ENCODE measurements around the gene SHISA6.

Gene SHISA6

DNA sequence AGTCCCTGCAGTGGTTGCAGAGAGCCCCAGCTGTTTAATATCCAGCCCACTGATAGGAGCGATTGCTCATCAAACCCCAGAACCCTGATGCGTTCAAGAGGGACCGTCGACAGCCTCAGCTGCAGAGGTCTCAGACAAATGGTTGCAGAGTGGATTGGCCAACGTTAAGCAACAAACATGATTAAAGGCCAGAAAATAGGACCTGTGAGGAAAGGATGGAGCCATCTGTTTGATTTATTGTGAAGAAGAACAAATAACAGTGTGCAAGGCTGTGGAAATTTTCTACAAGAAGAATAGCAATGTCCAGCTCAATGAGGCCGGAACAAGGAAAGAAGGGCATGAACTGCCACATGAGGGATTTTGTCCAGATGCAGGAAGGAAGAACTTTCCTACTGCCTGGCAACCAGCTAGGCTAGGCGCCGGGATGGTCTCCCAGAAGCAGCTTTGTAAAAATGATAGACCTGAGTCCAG lies 218.9 kb downstream of the SHISA6 start:
- DNase-seq (ENCODE audit: low read depth), result no peak

DNA sequence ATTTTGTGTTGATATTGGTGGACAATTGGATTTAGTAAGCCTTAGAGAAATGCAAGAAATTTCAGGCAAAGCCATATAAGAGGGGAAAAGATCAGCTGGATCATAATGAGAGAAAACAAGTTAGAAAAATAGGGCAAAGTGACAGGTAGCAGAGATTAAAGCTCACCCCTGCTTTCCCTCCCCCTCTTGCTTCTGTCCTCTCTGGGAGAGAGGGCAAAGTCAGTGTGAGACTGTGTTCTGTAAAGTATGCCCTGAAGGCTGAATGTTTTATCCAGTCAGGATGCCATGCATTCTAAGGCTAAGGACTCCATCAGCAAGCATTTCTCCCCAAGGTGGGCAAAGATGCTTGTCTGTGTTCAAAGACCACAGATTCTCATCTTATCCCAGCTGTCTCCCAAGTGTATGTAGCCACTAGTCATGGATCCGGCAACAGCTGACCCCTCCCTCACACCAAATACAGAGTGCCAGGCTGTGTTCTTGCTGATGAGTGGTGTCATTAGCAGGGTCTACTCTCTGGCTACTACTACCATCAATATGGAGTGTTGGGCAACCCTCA lies 221.1 kb downstream of the SHISA6 start:
- no peak for DNase-seq (ENCODE audit: low read depth)

DNA sequence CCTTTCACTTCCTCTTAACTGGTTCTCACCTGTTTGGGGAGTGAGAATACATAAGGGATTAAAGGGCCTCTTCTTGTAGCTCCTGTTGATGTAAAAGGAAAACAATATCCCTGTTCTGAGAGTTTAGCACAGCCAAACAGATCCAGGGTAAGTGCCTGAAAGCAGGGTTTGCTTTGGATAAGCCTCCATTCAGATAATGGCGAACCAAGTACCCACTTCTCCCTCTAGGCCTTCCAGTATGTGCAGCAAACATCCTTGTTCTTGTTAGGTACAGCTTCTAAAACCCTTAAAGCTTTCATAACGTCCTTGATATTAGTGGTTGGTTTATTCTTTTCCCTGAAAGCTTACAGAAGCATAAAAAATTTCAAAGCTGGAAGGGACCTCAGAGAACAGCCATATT lies 226.6 kb downstream of the SHISA6 start:
- no peak for DNase-seq (ENCODE audit: low read depth)

DNA sequence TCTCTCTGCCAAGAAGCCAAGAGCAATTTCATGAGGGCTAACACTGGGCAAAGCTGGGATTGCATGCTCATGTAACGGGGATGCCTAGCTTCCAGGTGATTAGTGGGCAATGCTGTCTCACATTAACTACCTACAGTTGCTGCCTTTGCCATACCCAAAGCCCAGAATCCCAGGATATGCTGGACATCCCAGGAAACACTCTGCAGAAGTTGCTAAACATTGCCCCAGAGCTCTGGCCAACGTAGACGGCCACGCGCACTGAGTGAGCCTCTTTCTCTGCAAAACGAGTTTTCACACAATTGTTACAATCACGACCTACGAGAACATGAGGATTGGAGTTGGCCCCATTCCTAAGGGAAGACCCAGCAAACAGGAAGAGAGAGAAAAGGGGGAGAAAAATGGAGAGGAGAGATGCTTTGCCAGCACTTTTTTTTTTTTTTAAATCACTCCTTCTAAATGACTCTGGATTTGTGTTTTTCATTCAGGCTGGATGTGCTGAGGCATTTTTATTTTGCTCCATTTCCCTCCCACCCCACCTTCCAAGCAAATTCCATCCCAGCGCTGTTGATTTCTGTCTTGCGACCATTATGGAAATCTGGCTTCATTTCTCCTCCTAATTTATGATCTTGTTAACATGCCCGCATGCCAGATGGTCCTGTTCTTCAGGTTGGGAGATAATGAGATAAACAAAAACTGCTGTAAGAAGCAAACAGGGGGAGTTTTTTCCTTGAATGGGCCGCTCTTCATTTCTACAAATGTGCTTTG lies 244.5 kb downstream of the SHISA6 start:
- no peak for DNase-seq (ENCODE audit: low read depth)

DNA sequence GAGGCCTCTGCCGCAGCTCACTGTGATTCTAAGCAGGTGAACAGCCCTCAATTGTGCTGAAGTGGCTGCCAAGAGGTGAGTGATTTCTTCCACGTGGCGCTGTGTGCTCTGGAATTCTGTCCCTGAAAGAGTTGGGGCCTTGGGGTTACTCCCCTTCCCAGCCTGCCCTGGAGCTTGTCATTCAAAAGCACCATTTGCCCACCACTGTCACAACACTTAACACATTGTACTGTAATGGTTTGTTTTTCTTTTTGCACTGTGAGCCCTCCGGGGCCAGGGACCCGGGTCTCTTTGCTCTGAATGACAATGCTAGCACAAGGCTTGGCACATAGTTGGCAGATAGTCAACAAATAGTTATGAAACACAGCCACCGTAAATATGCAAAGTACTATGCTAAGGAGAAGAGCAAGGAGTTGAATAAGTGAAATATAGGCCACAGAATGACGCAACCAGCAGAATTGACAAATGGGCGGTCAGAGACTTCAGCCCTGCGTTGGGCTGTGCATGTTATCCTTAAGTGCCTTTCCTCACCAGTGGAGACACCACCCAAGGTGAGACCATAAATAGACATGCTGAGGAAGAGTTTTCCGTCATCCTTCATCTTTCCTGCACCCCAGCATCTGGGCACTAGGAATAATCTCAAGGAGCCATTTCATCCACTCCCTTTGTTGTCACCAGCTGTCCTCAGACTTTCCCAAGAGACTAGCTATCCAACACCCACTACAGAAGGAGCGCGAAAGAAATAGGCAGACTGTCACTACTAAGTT lies 245.3 kb downstream of the SHISA6 start:
- no peak for DNase-seq (ENCODE audit: low read depth)

DNA sequence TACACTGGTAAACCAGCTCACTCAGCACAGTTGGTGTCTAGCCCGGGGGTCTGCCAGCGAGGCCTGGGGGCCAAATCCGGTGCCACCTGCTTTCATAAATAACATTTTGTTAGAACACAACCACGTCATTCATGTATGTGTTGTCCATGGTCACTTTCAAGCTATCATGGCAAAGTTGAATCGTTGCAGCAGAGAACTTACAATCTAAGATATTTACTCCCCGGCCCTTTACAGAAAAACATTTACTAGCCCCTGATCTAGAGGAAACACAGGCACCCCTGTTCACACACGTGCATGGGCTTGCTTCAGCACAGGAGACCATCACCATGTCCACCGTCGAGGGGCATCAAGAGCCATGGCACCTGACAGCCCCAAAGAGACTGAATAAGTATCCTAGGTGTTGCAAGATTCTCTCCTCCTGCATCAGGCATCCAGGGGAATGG lies 245.9 kb downstream of the SHISA6 start:
- DNase-seq (ENCODE audit: low read depth), result no peak

DNA sequence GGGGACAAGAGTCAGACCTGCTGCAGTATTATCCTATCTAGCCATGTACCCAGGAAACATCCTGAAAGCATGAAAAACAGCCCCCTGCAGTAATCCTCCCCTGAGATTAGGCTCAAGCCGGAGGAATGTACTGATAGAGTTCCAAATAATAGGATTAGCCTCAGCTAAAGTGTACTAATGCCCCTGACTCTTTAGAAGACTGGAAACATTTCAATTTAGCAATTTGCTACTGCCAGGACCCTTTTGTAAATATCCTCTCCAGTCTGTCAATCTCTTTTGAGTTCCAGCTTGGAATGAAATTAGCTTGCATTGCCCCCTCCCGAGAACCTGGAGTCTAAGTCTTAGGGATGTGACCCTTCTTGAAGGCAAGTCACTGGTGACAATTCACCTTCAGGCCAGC lies 246.5 kb downstream of the SHISA6 start:
- DNase-seq (ENCODE audit: low read depth), result no peak

DNA sequence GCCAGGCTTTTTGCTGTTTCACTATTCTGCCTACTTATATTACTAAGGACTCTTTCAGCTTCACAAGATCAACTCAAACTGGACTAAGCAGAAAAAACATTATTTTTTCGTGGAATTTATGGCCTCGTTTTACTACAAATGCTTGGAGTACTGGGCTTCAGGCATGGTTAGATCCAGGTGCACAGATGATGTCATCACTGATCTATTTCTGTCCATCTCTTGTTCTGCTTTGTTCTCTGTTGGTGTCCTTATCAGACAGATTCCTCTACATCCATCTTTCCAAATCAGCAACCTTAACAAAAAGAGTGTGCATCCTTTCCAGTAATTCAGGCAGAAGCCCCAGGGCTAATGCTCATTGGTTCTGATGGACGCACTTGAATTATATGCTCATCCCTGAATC lies 247.4 kb downstream of the SHISA6 start:
- no peak for DNase-seq (ENCODE audit: low read depth)

DNA sequence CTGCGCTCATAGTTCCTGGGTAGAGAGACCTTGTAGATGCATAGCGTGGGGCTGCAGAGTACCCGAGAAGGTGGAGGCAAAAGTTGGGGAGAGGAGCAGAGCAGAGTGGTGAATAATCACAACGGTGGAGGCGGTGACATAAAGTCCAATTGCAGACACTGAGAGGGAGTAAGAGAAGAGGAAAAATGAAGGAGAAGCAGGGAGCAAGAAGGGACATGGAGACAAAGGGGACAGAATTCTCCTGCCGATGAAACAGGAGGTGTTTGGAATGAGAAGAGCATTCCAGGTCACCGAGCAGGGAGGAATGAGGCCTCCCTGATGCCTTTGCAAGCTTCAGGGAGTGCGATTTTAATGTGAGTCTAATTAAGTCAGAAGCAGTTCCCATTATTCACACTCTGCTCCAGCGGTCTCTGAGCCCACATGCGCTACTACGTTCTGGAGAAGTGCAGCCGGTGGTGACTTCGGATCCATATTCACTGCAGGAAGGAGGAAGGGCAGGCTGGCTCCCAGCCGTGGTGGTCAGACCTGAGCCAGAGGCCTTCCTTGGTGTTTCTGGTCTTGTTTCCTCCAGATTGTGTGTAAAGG lies 249.2 kb downstream of the SHISA6 start:
- DNase-seq (ENCODE audit: low read depth), result no peak

DNA sequence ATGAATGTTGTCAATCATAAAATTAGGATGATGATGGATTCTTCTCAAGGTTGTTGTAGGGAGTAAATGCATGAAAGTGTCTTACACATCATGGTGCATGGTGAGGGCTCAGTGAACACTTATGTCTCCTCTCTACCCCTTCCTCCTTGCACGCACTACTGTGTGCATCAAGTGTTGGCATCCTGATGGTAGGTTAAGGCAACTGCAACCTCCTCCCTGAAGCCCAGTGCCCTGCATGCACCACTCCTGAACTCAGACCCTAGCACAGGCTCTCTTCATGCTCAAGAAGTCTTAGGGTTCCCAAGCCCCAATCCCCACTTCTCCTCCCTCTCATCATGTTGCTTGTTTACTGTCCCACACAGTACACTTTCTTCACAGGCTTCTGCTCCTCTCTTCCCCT lies 251.5 kb downstream of the SHISA6 start:
- no peak for DNase-seq (ENCODE audit: low read depth)

DNA sequence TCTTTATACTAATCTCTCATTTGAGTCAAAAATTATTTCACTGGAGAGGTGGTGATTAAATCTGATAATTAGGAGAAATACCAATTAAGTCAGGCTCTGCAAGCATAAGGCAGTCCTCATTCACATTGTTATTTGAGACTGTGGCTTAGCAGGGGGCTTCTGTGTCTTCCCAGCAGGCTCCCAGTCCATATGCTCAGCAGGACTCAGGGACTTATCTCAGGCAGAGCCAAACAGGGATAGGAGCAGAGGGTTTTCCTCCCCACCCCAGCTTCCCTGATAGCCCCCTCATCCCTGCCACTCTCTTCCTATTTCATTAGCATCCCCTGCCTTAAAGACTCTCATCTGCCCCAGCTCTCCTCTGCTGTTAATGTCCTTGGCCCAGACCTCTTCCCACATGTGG lies 252.9 kb downstream of the SHISA6 start:
- DNase-seq (ENCODE audit: low read depth), result no peak

DNA sequence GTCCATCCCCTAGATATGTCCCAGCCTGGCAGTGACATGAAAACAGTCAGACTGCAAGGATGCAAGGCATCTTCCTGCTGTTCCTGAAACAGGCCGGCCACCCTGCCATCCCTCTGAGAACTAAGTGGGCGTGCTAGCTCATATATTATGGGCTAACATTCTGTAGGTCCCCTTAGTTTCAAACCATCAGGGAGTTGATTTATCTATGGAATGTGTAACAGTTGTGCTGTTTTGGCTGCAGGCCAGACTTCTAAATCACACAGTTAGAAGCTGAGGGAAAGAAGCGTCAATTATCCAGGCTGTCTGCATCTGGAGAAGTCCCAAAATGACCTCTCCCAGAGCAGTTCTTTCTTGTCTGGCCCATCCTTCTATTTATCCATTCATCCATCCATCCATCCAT lies 254.6 kb downstream of the SHISA6 start:
- DNase-seq (ENCODE audit: low read depth), result no peak

DNA sequence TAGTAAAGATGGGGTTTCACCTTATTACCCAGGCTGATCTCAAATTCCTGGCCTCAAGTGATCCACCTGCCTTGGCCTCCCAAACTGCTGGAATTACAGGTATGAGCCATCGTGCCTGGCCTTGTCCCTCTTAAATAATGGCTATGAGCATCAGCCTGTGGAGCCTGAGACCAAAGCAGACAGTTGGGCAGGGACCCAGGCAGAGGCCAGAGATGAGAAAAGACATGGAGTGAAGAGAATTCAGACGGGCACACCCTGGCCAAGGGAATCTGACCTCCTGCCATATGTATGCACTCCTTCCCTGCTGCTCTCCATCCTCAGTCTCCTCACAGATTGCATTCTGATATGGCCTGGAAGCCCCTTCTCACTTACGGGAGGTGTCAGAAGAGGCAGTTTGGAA lies 258.9 kb downstream of the SHISA6 start:
- no peak for DNase-seq (ENCODE audit: low read depth)

DNA sequence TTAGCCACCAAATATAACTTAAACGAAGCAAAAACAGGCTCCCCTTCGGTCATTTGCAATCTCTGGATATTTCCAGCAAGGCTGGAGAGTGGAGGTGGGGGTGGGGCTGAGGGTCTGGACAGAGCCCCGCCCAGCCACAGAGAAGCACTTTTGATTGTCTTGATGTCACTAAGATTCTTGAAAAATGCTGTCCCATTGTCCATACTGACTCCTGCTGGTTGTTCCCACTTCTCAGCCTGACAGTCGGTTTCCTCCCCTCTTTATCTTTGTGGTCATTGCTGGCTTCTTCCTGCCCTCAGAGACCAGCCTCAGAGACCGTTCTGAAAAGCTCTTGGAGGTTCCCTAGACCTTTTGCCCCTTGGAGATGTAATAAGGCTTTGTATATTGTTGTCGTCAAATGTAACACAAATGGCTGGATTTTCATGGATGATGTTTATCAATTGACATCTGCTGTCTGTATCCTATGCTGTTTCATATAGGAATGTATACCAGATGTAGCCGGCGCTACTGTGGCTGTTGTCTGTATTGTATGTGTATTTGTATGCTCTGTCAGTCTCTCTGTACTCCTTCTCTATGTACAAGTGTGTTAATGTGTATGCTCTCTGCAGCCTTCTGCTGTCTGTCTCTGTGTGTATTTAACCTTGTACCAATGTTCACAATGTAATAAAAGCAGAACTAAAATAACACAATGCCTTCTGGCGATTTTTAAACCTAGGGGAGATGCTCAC lies 262.5 kb downstream of the SHISA6 start:
- no peak for DNase-seq (ENCODE audit: low read depth)

DNA sequence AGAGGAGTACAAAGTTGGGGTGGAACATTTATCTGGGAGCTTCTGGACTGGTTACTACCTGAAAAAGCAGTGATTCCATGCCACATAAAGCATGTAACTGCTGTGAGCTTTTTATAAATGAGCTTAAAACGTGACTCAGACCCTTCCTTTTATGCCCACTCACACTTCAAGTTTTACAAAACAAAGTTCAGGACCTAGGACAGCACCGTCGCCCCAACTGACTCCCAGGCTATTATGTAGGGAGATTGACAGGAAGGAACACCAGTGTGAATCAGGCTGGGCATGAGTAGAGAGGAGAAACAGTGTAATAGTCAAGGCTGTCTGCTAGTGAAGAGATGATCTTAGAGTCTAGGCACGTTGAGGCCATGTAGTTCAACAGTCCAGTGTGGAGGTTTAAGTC lies 265.6 kb downstream of the SHISA6 start:
- DNase-seq (ENCODE audit: low read depth), result no peak

DNA sequence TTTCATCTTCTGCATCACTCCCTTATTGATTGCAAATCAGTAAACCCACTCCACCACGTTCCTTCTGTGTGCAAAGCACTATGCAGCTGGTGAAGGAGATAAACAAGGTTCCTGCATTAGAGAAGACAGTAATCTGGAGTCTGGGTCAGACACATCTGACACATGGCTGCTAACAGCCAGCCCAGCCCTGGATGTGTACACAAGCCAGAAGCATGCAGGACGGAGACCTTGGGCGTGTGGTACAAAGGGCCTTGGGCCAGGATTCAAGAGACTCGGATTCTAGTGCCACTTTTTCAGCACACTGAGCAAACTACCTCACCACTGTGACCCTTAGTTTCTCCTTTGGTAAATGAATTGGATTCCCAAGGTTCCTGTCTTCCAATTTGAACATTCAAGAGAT lies 270.7 kb downstream of the SHISA6 start:
- no peak for DNase-seq (ENCODE audit: low read depth)

DNA sequence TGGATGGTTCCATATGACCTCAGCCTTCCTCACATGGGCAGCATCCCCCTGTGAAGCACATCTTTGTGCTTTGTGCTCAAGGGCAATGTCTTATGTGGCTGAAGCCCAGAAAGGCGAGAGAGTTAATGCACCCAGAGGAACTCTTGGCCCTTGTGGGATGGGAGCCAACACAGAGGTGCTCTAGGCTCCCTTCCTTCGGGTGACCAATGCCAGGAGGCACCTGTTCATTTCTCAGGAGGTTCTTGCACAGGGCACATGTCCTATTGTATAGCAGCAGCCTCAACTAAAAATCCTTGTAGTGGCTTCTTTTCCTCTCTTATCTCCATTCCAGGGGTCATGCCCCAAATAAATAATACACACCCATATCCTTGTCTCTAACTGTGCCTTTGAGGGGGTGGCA lies 273.6 kb downstream of the SHISA6 start:
- no peak for DNase-seq (ENCODE audit: low read depth)

DNA sequence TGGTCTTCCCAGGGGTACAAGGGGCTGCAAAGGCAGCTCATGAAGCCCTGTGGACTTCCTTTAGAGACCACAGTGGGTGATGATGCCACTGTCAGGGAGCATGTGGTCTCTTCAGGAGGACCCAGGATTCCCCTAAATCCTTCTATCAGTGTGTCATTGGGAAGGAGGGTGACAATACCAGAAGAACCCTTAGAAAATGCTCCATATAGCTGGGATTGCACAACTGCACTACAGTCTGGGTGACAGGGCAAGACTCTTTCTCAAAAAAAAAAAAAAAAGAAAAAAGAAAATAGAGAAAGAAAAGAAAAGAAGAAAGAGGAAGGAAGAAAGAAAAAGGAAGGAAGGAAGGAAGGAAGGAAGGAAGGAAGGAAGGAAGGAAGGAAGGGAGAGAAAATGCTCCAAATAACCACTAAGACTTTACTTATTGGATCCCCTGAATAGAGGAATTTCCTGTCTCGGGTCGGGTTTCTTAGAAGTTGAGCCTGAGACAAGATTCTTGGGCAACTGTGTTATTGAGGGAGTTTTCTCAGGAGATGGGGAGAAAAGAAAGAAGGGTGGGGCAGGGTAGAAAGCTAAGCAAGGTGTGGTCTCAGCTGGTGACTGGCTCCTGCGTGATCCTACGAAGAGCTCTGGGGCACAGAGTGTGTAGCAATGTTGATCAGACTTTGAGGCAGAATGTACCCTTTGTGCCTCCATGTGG lies 274.1 kb downstream of the SHISA6 start:
- DNase-seq (ENCODE audit: low read depth), result no peak

DNA sequence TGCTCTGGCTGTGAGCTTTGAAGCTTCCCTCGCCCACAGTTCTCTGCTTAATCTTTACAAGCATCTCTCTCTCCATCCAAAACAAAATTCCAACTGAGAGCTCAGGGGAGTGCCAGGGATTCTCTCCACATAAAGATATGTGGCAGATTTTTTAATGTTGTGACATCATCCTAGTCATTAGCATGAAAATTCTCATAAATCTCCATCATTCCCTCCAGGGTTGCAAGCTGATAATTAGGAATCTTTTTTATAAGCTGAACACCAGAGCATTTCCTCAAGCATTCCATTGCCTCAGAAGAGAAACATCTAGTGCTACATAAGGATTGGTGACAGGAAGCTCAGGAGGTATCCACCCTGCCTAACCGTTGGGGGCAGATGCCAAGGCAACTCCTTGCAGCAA lies 274.9 kb downstream of the SHISA6 start:
- no peak for DNase-seq (ENCODE audit: low read depth)

DNA sequence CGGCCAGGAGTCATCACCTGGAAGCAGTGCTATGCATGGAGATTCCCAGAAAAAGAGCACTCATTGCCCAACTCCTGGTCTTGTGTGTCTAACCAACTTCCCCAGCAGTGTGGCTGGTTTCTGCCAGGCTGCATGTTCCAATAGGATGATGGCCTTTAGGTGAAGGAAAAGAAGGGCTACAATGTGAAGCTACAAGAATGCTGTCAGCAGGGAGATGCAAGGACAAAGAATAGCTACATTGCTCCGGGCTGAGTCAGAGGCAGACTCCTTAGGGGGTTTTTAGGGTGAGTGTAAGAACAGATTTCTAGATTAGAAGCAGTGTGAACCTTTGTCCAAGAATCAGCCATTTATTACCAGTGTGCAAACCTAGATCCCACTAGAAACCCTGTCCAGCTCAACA lies 294.2 kb downstream of the SHISA6 start:
- DNase-seq (ENCODE audit: low read depth), result no peak

DNA sequence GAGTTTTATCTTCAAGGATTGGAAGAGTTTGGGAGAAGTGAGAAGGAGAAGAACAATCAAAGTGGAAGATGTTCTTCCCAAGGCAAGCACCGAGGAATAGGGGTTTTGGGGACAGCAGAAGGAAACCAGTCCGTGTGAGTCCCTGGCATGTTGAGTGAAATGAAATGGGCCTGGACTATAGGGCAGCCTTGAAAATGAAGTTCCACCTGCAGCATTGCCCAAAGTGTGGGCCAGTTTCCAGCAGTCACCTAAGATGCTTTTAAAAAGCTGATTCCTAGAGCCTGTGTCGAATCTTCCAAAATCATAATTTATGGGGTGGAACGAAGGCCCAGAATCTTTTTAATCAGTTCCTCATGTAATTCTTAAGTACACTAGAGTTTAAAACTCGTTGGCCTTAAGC lies 297.4 kb downstream of the SHISA6 start:
- DNase-seq (ENCODE audit: low read depth), result no peak

DNA sequence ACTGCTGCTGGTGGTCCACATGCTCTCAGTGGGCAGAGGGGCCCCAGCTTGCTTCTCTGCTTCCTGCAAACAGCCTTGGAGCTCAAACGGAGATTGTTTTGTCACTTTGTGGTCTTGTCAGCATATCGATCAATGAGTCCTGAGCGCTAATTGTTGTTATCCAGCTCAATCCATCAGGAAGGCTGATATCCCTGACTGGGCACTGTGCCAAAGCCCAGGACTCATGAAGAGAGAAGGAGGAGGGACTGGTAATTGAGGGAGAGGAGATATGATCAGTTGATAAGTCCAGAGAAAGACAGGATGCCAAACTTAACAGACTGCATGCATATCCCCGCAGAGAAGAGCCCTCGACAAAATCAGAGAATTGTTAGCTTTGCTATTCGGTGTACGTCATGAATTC lies 298.6 kb downstream of the SHISA6 start:
- no peak for DNase-seq (ENCODE audit: low read depth)

Data from stimulated activated CD8-positive, alpha-beta memory T cell treated with anti-CD3 and anti-CD28 coated beads, Interleukin-12 subunit alpha, Interleukin-12 subunit beta, amount 100 ng/mL, for 1 hour (primary cell).